Cardiac fibroblast (primary cell): Measurements from ENCODE around the gene FAM13A.
"Not testable (repeated sequence)": the region's sequence is repeated elsewhere in the genome, so short reads cannot be mapped to it uniquely, and the experiment has no call there.

Experiments
- DNase-seq, 2 donors: peaks; one replicate each; pipeline versions ENCODE4 v3.0.0 to v3.0.0-alpha.2; 2010; ENCODE audit warnings: low read depth in 2 of 2
- H3K4me3 ChIP-seq, 2 donors: replicated peaks in 1 of 2; 1 replicate in 1 of 2; 2 replicates in 1 of 2; pipeline ENCODE4 v1.5.1; 2011; ENCODE audit warnings: low read depth in 2 of 2, low read length in 2 of 2, mild to moderate bottlenecking in 2 of 2, moderate library complexity in 1 of 2
- CTCF ChIP-seq: IDR thresholded peaks from one replicate; pipeline ENCODE4 v1.5.1; 2011; ENCODE audit warnings: low read depth, mild to moderate bottlenecking, low read length, inconsistent platforms

Gene FAM13A

GRCh38 chr4:89024051-89024675 lies 32.8 kb downstream of the FAM13A start:
- DNase-seq, result peak; percentile 86 to 87
- TF ChIP-seq CTCF, result peak; percentile 64

GRCh38 chr4:89023140-89023539 lies 33.8 kb downstream of the FAM13A start:
- TF ChIP-seq CTCF, result no peak
- DNase-seq, result no peak

More at GRCh38 chr4:89024051-89024675, 32.8 kb downstream of the FAM13A start:
- no peak overlapping the region for H3K4me3 ChIP-seq

GRCh38 chr4:89022426-89023128 lies 34.4 kb downstream of the FAM13A start:
- DNase-seq, result no peak
- no peak for TF ChIP-seq CTCF
- no peak overlapping the region for H3K4me3 ChIP-seq

More at GRCh38 chr4:89023140-89023539, 33.8 kb downstream of the FAM13A start:
- H3K4me3 ChIP-seq, result no peak overlapping the region

GRCh38 chr4:89021684-89022083 lies 35.3 kb downstream of the FAM13A start:
- H3K4me3 ChIP-seq, result no peak overlapping the region
- no peak for DNase-seq
- no peak for TF ChIP-seq CTCF

- H3K4me3 ChIP-seq, result no peak overlapping the region
- no peak for TF ChIP-seq CTCF
- DNase-seq, result no peak
These were observed 35.9 kb downstream of the FAM13A start for GRCh38 chr4:89021062-89021461.

- not testable (repeated sequence) for H3K4me3 ChIP-seq, DNase-seq
These were observed 42.1 kb downstream of the FAM13A start for GRCh38 chr4:89014897-89015296.

GRCh38 chr4:89009761-89010369 lies 47.1 kb downstream of the FAM13A start:
- DNase-seq, result no peak
- no peak for TF ChIP-seq CTCF
- H3K4me3 ChIP-seq, result no peak overlapping the region
